HG03025 (cell line): ENCODE data around the gene KLK12.

Source experiments
- ATAC-seq: cut with Tn5 transposase; IDR thresholded peaks from one replicate; pipeline ENCODE4 v1.9.1; 2021; ENCODE audit warnings: mild to moderate bottlenecking, moderate library complexity; ENCODE audit not compliant: unreplicated experiment, low FRiP score

The KLK12 gene

DNA sequence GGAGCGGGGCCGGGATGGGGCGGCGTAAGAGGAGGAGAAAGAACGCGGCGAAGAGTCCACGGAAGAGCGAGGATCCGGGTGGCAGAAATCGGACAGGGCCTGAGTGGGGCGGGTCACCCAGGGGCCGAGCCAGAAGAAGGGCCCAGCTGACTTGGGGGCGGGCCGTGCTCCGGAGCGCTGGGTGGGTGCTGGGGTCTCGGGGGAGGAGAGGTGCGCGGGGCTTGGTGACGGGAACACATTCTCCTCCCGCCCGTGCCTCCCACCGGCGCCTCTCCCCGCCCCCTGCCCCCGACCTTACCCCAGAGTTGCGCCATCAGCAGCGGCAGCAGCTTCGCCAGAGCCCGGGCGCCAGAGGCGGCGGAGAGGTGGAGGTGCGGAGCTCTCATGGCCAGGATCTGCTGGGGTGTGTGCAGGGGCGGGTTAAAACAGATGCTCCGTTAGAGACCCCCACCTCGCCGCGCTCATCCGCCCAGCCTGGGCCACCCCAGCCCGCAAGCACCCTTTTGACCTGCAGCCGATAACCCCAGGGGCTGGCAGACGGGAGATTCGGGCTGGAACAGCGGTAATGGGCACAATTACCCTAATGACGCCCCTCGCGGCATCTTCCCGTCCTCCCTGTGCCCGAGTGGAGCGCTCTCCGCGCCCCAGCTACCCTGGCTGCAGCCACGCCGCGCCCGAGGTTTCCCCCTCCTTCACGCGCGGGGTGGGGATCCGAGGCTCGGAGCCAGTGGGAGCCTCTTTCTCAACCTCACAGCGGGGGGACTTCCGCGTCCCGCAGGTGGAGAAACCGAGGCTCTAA is 15.9 kb downstream of the KLK12 start:
- no peak for ATAC-seq

DNA sequence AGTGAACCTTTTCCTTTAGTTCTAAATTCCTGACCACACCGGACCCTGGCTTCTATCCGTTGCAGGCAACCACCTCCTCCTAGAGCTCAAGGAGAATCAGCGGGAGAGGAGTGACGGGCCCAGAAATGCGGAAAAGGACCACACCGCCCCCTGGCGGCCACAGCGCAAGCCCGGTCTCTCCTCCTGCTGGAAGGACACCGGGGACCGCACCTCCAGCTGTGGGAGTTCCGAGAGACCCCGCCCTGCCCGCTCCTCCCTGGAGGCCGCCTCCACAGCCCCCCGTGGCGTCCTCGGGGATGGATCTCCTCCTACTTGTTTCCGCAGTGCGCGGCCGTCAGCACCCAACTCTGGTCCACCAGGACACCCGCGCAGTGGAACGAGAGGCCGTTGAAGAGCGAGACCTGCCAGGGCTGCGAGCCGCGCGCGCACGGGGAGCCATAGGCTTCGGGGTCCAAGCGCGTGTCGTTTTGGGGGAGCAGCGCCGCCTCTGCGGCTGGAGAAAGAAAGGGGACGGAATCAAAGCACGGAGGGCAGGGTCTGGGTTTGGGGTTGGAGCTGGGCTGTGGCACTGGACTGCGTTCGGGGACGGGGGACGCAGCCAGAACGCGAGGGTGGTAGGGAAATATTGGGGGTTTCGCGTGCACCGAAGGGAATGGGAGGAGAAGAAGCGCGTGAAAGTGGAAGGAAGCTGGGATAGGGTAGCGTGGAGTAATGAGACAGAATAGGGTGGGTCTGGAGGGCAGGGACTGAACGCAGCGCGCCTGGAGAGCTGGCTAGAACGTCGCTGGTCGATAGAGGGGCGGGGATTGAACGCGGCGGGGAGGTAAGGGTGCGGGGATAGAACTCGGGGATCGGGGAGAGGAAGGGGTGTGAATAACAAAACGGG is 17.8 kb downstream of the KLK12 start:
- no peak for ATAC-seq

DNA sequence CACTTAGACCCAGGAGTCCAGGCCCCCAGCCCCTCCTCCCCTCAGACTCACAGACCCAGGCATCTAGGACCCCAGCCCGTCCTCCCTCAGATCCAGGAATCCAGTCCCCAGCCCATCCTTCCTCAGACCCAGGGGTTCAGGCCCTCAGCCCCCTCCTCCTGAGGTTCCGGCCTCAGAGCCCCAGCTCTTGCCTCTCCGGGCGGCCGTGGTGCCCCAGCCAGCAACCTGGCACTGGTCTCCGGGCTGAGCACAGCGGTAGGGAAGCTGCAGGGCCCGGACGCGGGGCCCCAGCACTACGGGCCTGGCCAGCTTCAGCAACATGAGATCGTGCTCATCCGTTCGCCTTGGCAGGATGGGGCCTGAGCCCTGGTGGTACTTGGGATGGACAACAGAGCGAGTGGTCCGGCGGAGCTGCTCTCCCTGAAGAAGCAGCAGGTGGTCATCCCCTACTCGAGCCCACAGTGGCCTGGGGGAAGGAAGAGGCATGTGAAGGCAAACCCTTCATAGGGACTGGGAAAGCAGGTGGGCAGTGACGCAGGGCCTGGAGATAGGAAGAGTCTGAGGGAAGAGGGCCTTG is 19.0 kb downstream of the KLK12 start:
- ATAC-seq: no peak

DNA sequence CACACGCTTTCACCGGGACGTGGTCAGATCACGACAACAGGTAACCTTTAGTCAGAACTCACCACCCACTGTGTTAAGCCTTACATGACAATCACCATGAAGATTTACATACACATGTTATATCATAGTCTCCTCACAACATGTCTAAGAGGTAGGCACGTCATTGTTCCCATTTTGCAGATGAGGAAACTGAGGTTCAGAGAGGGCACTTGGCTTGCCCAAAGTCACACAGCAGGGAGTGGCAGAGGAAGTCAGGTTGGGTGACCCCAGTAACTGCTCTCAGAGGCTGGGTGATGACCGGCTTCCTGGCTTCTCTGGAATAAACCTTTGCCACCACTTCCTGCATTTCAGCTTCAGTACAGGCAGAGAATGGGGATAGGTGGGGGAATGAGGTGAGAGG is 20.6 kb downstream of the KLK12 start:
- no peak for ATAC-seq

- ATAC-seq: no peak
Observed at GRCh38 chr19:51012661-51013190, 22.1 kb downstream of the KLK12 start.

DNA sequence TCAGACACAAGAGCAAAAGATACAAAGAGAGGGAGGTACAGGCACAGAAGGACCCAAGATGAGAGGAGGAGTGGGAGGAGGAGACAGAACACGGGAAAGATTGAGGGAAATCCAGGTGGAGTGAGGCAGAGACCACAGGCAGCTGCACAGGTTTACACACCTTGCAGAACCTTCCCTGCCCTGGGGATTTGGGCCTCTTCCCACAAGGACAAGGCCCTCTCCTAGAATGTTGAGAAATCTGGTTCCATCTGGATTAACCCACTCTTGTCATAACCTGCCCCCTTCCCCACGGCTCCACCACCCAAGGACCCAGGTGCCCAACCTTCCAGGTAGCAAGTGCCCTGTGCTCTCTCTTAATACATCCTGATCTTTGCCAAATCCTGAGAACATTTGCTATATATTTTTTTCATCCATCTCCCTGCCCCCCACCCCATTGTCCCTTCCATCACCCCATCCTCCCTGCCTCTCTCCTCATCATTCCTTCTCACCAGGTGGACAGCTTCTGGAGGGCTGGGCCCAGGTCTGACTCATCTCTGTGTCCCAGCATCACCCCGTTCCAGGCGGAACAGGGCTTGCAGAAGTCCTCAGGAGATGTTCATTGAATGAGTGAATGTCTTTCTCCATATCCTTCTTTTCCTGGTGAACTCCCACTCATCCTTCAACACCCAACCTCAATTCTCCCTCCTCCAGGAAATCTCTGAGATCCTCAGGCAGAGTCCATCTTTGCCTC is 24.6 kb downstream of the KLK12 start:
- no peak for ATAC-seq

DNA sequence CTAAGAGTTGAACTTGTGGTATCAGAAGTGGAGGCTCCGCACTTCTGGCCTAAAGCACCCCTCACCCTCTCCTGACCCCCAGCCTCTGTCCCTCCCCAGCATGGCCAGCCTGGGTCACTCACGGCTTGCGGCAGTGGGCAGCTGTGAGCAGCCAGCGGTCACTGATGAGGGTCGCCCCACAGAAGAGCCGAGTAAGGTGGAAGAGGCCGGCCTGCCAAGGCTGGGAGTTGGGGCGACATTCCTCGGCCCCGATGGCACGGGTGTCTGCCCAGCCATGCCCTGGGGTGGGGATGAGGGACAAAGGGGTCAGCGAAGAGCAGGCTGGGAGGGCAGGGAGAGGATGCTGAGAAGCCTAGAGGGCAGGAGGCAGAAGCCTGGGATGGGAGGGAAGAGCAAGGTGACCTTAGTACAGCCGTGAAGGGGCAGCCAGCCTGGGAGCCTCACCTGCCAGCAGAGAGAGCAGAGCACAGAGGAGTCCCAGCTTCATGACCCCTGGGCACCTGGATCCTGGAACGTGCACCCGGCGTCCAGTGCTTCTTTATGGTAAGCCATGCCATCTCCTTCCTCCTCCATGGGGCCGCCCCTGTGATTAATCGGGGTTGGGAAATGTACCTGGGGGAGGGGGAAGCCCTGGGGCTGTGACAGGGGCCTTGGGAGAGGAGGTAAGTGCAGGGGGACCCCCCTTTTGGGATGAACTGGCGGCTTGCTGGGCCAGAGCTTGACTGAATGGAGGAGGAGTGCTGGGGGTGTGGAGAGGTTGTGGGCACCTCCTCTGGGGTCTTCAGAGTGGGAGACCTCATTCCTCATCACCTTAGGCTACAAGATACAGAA is 25.5 kb downstream of the KLK12 start:
- no peak for ATAC-seq

- no peak for ATAC-seq
Observed at GRCh38 chr19:51007488-51007887, 27.3 kb downstream of the KLK12 start.

DNA sequence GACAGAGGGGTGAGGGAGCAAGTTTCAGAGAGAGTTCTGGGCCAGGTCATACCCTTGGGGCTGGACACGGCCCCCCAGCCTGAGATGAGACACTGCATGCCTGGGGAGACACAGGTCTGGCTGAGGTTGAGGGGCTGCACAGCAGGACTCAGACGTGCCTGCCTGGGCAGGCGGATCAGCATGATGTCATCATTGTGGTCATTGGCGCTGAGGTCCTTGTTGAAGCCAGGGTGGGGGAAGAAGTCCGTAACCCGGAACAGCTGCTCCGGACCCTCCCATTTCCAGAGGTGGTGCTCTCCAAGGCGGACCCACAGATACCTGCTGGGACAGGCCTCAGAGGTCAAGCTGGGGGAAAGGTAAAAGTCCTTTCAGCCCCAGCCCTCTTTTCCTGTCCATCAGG is 28.4 kb downstream of the KLK12 start:
- ATAC-seq: no peak

GRCh38 chr19:51005248-51005647 is 29.6 kb downstream of the KLK12 start:
- no peak for ATAC-seq

DNA sequence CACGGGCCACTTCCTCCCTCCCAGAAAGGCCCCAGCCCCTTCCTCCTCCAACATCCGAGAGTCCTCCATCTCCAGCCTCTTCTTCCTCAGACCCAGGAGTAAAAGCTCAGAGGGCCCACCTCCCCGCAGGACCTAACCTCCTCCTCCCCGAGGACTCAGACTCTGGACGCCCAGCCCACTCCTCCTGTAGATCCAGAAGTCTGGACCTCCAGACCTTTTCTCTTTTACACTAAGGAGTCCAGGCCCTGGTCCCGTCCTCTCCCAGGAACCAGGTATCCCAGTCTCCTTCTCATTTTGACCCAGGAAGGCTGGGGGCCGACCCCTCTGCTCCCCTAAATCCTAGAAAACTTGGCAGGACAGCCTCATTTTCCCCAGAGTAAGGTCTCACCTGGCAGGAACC is 31.5 kb downstream of the KLK12 start:
- ATAC-seq: no peak

GRCh38 chr19:51002542-51003311 is 32.1 kb downstream of the KLK12 start:
- no peak for ATAC-seq

- ATAC-seq: no peak
Observed at GRCh38 chr19:51002089-51002532, 32.7 kb downstream of the KLK12 start.

GRCh38 chr19:51001515-51001914 is 33.3 kb downstream of the KLK12 start, which contains the start of gene KLK8:
TSS of gene KLK8 (minus strand) at chr19:51001604. CDS start at chr19:51001167, 437 bp downstream.
- ATAC-seq: no peak

DNA sequence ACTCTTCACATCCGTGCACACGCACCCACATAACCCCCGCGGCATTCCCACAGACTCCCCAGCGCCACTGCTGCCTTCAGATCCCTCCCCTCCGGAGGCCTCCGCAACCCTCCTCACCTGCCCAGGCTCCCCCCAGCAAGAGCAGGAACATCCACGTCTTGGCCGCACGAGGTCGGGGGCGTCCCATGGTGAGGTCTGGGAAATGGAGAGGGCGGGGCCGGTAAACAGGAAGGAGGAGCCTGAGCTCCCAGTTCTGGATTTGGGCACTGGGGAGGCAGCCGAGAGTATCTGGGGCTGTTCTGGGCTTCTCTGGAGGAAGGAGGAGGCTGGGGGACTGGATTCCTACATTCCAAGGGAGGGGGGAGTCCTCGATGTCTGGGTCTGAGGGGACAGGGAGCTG is 33.8 kb downstream of the KLK12 start:
- no peak for ATAC-seq

- ATAC-seq: no peak
Observed at GRCh38 chr19:51000426-51000825, 34.4 kb downstream of the KLK12 start.

- no peak for ATAC-seq
Observed at GRCh38 chr19:50998686-50999085, 36.1 kb downstream of the KLK12 start.

DNA sequence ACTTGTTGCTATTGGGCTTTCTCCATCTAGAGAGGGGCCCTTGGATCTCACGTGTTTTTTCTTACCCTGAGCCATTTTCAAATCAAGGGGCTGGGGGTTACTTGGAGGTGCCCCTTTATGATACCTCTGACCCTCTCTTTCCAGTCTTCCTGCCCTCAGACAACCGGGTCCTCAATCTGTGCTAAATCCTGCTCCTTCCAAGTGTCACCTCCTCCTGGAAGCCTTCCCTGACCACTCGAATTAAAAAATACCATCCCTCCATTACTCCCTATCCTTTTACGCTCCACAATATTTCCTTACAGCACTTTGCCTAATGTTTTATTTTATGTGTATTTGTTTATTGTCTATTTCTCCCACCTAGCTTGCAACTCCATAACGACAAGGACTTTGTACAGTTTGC is 36.7 kb downstream of the KLK12 start:
- ATAC-seq: no peak

DNA sequence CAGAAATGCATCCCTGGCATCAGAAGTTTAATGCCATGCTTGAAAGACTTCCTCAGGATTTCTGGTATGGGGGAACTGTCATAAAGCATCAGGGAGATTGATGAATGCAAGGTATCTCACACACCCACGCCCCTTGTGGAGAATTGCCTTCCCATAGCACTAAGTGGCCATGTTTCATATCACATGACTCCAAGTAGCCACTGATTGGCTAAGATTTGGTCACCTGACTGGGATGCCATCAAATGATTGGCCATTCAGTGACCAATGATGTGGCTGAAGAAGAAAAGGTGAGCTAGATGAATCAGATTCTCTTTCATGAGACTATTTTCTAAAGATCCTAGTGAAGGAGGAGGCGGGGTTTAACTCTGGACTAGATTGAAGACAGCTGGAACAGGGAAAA is 40.7 kb downstream of the KLK12 start:
- ATAC-seq: no peak
